SK-N-MC (cell line): ENCODE data around the gene SINHCAF.

ENCODE experiments used
- EZH2 ChIP-seq: fragments of 200-600 bp; sonication (generic); IDR thresholded peaks from one replicate; pipeline ENCODE4 v1.6.1; 2017; ENCODE audit warnings: antibody characterized with exemption
- FOXP2 ChIP-seq: optimal IDR thresholded peaks from 2 replicates; pipeline ENCODE3; 2011; ENCODE audit warnings: mild to moderate bottlenecking, moderate library complexity; ENCODE audit not compliant: insufficient read depth; ENCODE audit errors: extremely low read length, control extremely low read depth
- POLR2AphosphoS5 ChIP-seq: IDR thresholded peaks from 2 replicates; pipeline ENCODE4 v1.6.1; 2012; ENCODE audit warnings: mild to moderate bottlenecking, low read depth, low read length, borderline replicate concordance

DNA sequence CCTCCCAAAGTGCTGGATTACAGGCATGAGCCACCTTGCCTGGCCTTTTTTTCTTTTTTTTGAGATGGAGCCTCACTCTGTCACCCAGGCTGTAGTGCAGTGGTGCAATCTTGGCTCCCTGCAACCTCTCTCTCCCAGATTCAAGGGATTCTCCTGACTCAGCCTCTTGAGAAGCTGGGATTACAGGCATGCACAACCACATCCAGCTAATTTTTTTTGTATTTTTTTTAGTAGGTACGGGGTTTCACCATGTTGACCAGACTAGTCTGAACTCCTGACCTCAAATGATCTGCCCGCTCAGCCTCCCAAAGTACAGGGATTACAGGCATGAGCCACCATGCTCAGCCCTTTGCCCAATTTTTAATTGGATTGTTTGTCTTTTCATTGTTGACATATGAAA, 58.0 kb downstream of the SINHCAF start:
- no peak for TF ChIP-seq POLR2AphosphoS5
- TF ChIP-seq EZH2: no peak
- no peak for TF ChIP-seq FOXP2
